Measurements from ENCODE around the gene LAMB3. TPM values are rescaled to one million over a fixed set of nuclear protein-coding genes. Genes with fewer than 3 reads are reported as not detected.

Gene LAMB3
- total and polyA plus RNA-seq, 9 donors, result 0.32 to 7.2 (median 0.96) TPM

- H3K4me1 ChIP-seq (ENCODE audit: control insufficient read depth, insufficient read depth, low read length), result peaks cover 81% of the 10 kb centered on the region
Observed at GRCh38 chr1:209648931-209649776, 3.1 kb downstream of the LAMB3 start.

GRCh38 chr1:209648346-209648745, 3.9 kb downstream of the LAMB3 start:
- Histone ChIP-seq H3K27ac (ENCODE audit: low read length) (no peak overlapping the region), H3K4me1 (ENCODE audit: control insufficient read depth, insufficient read depth, low read length) (peaks cover 81% of the 10 kb centered on the region)

More at GRCh38 chr1:209648931-209649776, 3.1 kb downstream of the LAMB3 start:
- Histone ChIP-seq H3K27me3 (ENCODE audit: control insufficient read depth, insufficient read depth, low read length) (peaks cover 4% of the 10 kb centered on the region), H3K9me3 (replicated peaks; ENCODE audit: control insufficient read depth, low read depth, low read length) (no peaks in the 10 kb centered on the region), H3K36me3 (ENCODE audit: control insufficient read depth, insufficient read depth, low read length) (no peaks in the 10 kb centered on the region), H3K4me3 (ENCODE audit: low read length) (no peak overlapping the region), H3K27ac (ENCODE audit: low read length) (peak overlapping the region; percentile 9)
- 25% methylated on average over 2 of the region's 6 CpGs for WGBS (ENCODE audit: insufficient coverage)
- DNase-seq, result peak; percentile 65

GRCh38 chr1:209647156-209647555, 5.1 kb downstream of the LAMB3 start:
- Histone ChIP-seq H3K4me1 (ENCODE audit: control insufficient read depth, insufficient read depth, low read length) (peaks cover 81% of the 10 kb centered on the region), H3K36me3 (ENCODE audit: control insufficient read depth, insufficient read depth, low read length) (no peaks in the 10 kb centered on the region), H3K27ac (ENCODE audit: low read length) (no peak overlapping the region), H3K4me3 (ENCODE audit: low read length) (no peak overlapping the region), H3K27me3 (ENCODE audit: control insufficient read depth, insufficient read depth, low read length) (peaks cover 3% of the 10 kb centered on the region), H3K9me3 (replicated peaks; ENCODE audit: control insufficient read depth, low read depth, low read length) (no peaks in the 10 kb centered on the region)
- WGBS (ENCODE audit: insufficient coverage), result 97% methylated on average over 2 of the region's 4 CpGs
- DNase-seq, result no peak

More at GRCh38 chr1:209648346-209648745, 3.9 kb downstream of the LAMB3 start:
- no peaks in the 10 kb centered on the region for H3K36me3 ChIP-seq (ENCODE audit: control insufficient read depth, insufficient read depth, low read length)
- no peak for DNase-seq
- H3K4me3 ChIP-seq (ENCODE audit: low read length), result no peak overlapping the region
- no peaks in the 10 kb centered on the region for H3K9me3 ChIP-seq (replicated peaks; ENCODE audit: control insufficient read depth, low read depth, low read length)
- H3K27me3 ChIP-seq (ENCODE audit: control insufficient read depth, insufficient read depth, low read length), result peaks cover 3% of the 10 kb centered on the region

- H3K36me3 ChIP-seq (ENCODE audit: control insufficient read depth, insufficient read depth, low read length), result no peaks in the 10 kb centered on the region
- WGBS (ENCODE audit: insufficient coverage), result 85% methylated on average over 4 of the region's 5 CpGs
- no peak for DNase-seq
- H3K9me3 ChIP-seq (replicated peaks; ENCODE audit: control insufficient read depth, low read depth, low read length), result no peaks in the 10 kb centered on the region
- H3K4me3 ChIP-seq (ENCODE audit: low read length), result no peak overlapping the region
- H3K27ac ChIP-seq (ENCODE audit: low read length), result peak overlapping the region; percentile 83
- peaks cover 83% of the 10 kb centered on the region for H3K4me1 ChIP-seq (ENCODE audit: control insufficient read depth, insufficient read depth, low read length)
- H3K27me3 ChIP-seq (ENCODE audit: control insufficient read depth, insufficient read depth, low read length), result peaks cover 3% of the 10 kb centered on the region
Observed at GRCh38 chr1:209646558-209646957, 5.7 kb downstream of the LAMB3 start.

GRCh38 chr1:209645574-209646452, 6.4 kb downstream of the LAMB3 start:
- no peaks in the 10 kb centered on the region for H3K9me3 ChIP-seq (replicated peaks; ENCODE audit: control insufficient read depth, low read depth, low read length)
- peaks cover 87% of the 10 kb centered on the region for H3K4me1 ChIP-seq (ENCODE audit: control insufficient read depth, insufficient read depth, low read length)
- DNase-seq, result peak; percentile 69
- H3K27me3 ChIP-seq (ENCODE audit: control insufficient read depth, insufficient read depth, low read length), result peaks cover 3% of the 10 kb centered on the region
- 63% methylated on average over 13 of the region's 16 CpGs for whole genome bisulfite sequencing (ENCODE audit: insufficient coverage)
- peak overlapping the region; percentile 83 for H3K27ac ChIP-seq (ENCODE audit: low read length)
- H3K4me3 ChIP-seq (ENCODE audit: low read length), result no peak overlapping the region
- no peaks in the 10 kb centered on the region for H3K36me3 ChIP-seq (ENCODE audit: control insufficient read depth, insufficient read depth, low read length)

GRCh38 chr1:209643285-209644020, 8.8 kb downstream of the LAMB3 start:
- Histone ChIP-seq H3K4me1 (ENCODE audit: control insufficient read depth, insufficient read depth, low read length) (peaks cover 71% of the 10 kb centered on the region), H3K9me3 (replicated peaks; ENCODE audit: control insufficient read depth, low read depth, low read length) (no peaks in the 10 kb centered on the region), H3K27me3 (ENCODE audit: control insufficient read depth, insufficient read depth, low read length) (peaks cover 3% of the 10 kb centered on the region), H3K36me3 (ENCODE audit: control insufficient read depth, insufficient read depth, low read length) (no peaks in the 10 kb centered on the region), H3K4me3 (ENCODE audit: low read length) (no peak overlapping the region), H3K27ac (ENCODE audit: low read length) (peak overlapping the region; percentile 91)
- WGBS (ENCODE audit: insufficient coverage), result no CpG with 5 or more reads among the region's 2 CpGs
- DNase-seq, result peak; percentile 90

GRCh38 chr1:209642816-209643215, 9.4 kb downstream of the LAMB3 start:
- no CpG with 5 or more reads among the region's 3 CpGs for WGBS (ENCODE audit: insufficient coverage)
- H3K4me1 ChIP-seq (ENCODE audit: control insufficient read depth, insufficient read depth, low read length), result peaks cover 65% of the 10 kb centered on the region
- peak overlapping the region; percentile 91 for H3K27ac ChIP-seq (ENCODE audit: low read length)
- DNase-seq, result no peak
- no peaks in the 10 kb centered on the region for H3K9me3 ChIP-seq (replicated peaks; ENCODE audit: control insufficient read depth, low read depth, low read length)
- H3K36me3 ChIP-seq (ENCODE audit: control insufficient read depth, insufficient read depth, low read length), result no peaks in the 10 kb centered on the region
- peaks cover 3% of the 10 kb centered on the region for H3K27me3 ChIP-seq (ENCODE audit: control insufficient read depth, insufficient read depth, low read length)
- H3K4me3 ChIP-seq (ENCODE audit: low read length), result no peak overlapping the region

- Histone ChIP-seq H3K4me3 (ENCODE audit: low read length) (no peak overlapping the region), H3K9me3 (replicated peaks; ENCODE audit: control insufficient read depth, low read depth, low read length) (no peaks in the 10 kb centered on the region), H3K27me3 (ENCODE audit: control insufficient read depth, insufficient read depth, low read length) (peaks cover 2% of the 10 kb centered on the region), H3K27ac (ENCODE audit: low read length) (peak overlapping the region; percentile 91), H3K4me1 (ENCODE audit: control insufficient read depth, insufficient read depth, low read length) (peaks cover 56% of the 10 kb centered on the region), H3K36me3 (ENCODE audit: control insufficient read depth, insufficient read depth, low read length) (no peaks in the 10 kb centered on the region)
- DNase-seq, result peak; percentile 94
- WGBS (ENCODE audit: insufficient coverage), result 6% methylated on average over 3 of the region's 5 CpGs
Observed at GRCh38 chr1:209641832-209642172, 10.4 kb downstream of the LAMB3 start.

- Histone ChIP-seq H3K4me3 (ENCODE audit: low read length) (no peak overlapping the region), H3K9me3 (replicated peaks; ENCODE audit: control insufficient read depth, low read depth, low read length) (no peaks in the 10 kb centered on the region), H3K36me3 (ENCODE audit: control insufficient read depth, insufficient read depth, low read length) (no peaks in the 10 kb centered on the region), H3K4me1 (ENCODE audit: control insufficient read depth, insufficient read depth, low read length) (peaks cover 3% of the 10 kb centered on the region), H3K27ac (ENCODE audit: low read length) (no peak overlapping the region), H3K27me3 (ENCODE audit: control insufficient read depth, insufficient read depth, low read length) (peaks cover 2% of the 10 kb centered on the region)
- DNase-seq, result no peak
- 69% methylated on average over 2 of the region's 5 CpGs for WGBS (ENCODE audit: insufficient coverage)
Observed at GRCh38 chr1:209635850-209636249, 16.4 kb downstream of the LAMB3 start.
